NCI-H69 (cell line): ENCODE results near the gene MTMR2.
"Not testable (repeated sequence)": the region's sequence is repeated elsewhere in the genome, so short reads cannot be mapped to it uniquely, and the experiment has no call there.

ENCODE experiments used
- DNase-seq: peaks from one replicate; lab custom pipeline; 2025; lab: John Stamatoyannopoulos, UW

The MTMR2 gene

GRCh38 chr11:95816037-95816436 is 107.9 kb downstream of the MTMR2 start:
- DNase-seq = no peak

- DNase-seq = not testable (repeated sequence)
Observed at GRCh38 chr11:95811052-95811451, 112.9 kb downstream of the MTMR2 start.

- not testable (repeated sequence) for DNase-seq
Observed at GRCh38 chr11:95806464-95806863, 117.4 kb downstream of the MTMR2 start.

DNA sequence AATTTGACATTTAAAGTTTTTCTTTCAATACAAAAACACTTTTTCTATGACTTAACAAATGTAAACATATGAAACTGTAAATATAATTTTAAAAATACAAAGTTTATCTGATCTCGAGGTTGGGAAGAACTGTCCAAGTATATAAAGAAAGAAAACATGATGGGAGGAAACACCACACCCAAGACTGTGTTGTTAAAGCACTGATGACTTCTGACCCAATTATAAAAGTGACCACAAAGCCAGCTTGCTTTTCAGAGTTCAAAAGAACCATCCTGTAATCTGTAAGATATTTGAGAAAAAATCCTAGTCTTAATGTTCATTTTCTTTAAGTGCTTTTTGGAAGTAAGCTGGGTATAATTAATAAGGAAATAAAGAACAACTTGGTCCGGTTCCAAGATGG is 118.0 kb downstream of the MTMR2 start:
- no peak for DNase-seq

DNA sequence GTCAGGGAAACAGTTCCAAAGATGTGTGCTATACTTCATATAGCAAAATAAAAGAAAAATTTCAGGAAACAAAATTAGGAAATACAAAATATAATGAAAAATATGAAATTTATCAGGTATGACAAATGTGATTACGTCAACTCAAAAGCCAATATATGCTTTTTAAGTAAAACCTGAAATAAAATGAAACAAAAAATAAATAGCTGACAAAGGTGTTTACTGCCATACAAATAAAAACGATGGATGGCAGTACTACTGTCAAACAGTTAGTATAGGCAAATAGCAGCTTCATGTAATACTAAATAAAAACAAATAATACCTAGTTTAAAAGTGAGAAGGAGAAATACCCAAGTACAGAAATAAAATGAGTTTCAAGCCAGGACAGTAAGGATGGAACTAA is 119.9 kb downstream of the MTMR2 start:
- no peak for DNase-seq

DNA sequence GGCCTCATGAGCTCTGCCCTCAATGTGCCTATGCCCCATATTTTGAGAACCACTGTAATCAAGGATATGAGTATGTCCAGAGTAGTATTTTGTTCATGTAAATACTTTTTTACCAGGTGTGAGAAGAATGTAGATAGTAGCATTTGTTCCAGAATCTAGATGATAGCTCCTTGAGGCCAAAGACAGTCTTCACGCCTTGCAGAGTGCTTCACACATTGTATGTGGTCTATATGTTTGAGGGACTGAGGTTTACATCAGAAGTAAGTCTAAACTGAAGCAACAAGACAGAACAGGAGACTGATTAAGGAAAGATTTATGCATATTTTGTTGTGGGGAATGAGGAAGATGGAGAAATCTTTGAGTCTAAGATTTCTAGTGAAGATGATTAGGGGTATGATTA is 121.1 kb downstream of the MTMR2 start:
- no peak for DNase-seq

GRCh38 chr11:95800438-95800837 is 123.5 kb downstream of the MTMR2 start:
- DNase-seq = no peak

DNA sequence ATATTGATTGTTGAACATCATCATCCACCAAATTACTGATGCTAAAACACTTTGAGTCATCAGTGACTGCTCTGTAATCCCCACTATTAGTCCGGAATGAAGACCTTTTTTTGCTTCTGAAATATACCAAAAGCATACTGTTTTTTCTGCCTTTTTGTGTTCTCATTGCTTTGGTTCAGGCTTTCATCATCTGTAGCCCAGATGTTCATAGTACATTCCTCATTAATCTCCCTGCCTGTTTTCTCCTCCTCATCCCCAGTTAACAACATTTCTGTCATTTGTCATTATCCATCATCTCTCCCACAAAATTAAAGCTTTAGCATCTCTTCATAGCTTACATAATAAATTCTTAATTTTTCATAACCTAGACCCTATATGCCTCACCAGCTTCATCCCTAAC is 124.4 kb downstream of the MTMR2 start:
- DNase-seq = no peak

DNA sequence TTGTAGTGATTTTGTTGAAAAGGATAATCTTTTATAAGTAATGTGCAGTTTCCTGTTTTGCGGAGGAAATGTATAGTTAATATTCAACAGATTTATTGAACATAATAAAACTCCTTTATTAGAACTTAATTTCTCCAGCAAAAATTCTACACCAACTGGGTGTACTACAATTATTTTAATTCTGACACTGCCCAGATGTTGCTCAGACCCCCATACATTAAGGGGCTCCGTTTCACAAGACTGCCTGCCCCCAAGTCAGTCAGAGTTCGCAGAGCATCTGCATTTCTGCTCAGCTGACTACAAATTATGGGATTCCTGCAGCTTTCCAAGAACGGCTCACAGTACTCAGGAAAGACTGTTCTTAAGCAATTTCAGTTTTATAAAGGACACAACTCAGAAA is 127.4 kb downstream of the MTMR2 start:
- peak; percentile 45 for DNase-seq

GRCh38 chr11:95795627-95796295 is 128.1 kb downstream of the MTMR2 start:
- DNase-seq = peak; percentile 91

DNA sequence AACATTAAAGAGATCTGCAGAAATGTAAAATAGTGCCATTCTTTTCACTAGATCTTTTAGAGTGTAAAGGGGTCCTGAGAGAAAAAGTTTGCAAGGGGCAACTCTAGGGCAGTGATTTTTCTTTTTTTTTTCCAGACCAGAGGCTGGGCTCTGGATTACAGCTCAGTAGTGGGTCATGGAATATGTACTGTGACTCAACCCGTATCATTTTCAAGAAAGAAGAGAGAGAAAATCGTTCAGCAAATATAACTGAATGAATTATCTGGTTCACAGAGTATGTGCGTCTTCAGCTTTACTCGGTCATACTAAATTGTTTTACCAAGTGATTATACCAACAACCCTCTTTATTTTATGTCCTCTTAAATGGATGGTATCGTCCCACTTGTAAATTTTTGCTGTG is 129.8 kb downstream of the MTMR2 start:
- peak; percentile 38 for DNase-seq

GRCh38 chr11:95793116-95793515 is 130.8 kb downstream of the MTMR2 start:
- no peak for DNase-seq

GRCh38 chr11:95792700-95793099 is 131.2 kb downstream of the MTMR2 start:
- DNase-seq = no peak

- peak; percentile 33 for DNase-seq
Observed at GRCh38 chr11:95792200-95792599, 131.7 kb downstream of the MTMR2 start.

GRCh38 chr11:95791709-95792033 is 132.2 kb downstream of the MTMR2 start:
- no peak for DNase-seq

DNA sequence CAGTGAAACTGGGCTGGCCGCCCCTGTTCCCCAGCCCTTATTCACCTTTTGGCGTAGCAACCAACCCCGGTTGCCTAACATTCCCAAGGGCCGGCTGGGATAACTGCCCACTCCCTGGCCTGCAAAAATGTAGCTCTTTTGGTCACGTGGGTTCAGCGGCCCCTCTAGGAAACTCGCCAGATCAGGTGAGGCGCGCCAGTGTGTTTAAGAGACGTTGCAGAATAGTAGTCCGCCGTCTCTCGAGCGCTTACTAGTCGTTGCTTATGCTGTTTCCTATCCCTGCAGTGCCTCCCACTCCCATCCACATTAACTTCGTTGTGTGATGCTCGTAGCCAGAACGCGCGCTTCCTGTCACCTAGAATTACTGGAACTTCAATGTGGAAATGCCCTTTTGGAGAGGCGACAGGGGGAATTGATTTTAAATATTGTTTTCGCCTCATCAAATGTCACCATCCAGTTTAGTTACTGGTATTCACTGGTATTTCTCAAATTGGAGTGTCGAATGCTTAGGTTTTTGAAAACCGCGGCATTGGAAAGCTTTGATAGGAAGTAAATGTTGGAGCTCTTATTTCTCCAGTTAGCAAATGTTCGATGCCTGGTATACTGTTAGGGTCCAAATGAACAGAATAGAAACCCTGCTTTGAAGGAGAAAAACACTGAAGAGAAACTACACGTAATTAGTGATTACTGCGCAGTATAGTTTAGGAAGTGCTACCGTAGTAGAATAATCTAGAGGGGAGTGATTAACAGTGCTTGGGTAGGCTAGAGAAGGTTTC is 132.8 kb downstream of the MTMR2 start:
- peak; percentile 97 for DNase-seq

- DNase-seq = peak; percentile 99
Observed at GRCh38 chr11:95790123-95790932, 133.6 kb downstream of the MTMR2 start, which contains the start of gene CEP57. Gene CEP57, plus strand, starts transcription at chr11:95790498. Its CDS starts 201 bp downstream, at chr11:95790699.

DNA sequence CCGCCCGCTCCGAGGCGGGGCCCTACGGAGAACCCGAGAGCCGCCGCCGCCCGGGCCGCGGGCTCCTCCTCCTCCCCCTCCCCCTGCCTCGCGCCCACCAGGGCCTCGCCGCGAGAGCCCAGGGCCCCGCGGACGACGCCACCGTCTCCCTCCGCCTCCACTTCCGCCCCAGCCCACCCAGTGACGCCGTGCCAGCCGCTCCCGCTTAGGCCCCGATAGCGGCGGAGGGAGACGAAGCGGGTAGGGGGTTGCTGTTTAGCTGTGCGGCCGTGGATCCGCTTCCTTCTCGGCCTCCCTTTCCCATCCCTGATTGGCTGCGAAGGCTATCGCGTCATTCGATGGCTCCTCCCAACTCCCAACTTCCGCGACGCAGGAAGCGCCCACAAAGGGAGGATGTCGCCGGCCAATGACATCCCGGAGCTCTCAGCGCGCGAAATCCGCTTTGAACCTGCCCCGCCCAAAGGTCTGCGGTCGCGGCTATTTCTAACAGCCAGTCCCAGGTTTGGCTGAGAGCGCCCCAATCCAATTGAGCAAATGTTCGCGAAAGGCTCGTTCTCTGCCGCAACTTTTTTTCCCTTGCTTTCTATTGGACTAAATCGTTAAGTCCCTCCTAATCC is 134.3 kb downstream of the MTMR2 start, which contains the start of gene FAM76B:
Gene FAM76B, minus strand, starts transcription at position 277 of the 617 bp plus-strand sequence. CDS start 304 bp downstream, outside the sequence.
- peak; percentile 100 for DNase-seq

DNA sequence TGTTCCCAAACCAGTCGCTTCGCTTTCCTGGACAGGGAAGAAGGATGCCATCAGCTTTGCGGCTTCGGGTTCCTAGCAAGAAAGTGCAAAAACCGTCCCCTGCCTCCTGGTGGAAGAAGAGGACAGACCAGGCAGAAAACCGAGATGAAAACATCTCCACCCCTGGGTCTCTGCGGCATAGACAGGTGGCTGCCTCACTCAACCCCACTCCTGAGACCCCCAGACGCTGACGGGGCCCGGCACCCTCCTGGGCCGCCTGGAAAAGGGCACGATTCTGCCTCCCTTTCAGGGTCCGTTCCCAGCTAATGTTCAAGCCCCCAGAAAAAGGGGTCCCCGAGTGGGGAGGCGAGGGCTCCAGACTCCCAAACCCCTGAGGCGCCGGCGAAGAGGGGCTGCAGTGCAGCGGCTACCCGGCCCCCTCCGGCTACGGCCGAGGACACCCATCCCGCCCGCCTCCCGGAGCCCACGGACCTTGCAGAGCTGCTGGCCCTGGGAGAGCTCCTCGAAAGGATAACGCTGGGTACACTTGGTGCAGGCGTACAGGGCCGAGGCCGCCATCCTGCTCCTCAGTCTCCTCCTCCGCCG is 134.9 kb downstream of the MTMR2 start:
- peak; percentile 79 for DNase-seq
